ENCODE data around the gene TARS3. TPM values are rescaled to one million over a fixed set of nuclear protein-coding genes. Genes with fewer than 3 reads are reported as not detected.

Gene TARS3
- total and polyA plus RNA-seq, 2 donors (not counting 1 experiment from before 2014, with no cell fraction given) = 9.7 to 27.0 TPM

DNA sequence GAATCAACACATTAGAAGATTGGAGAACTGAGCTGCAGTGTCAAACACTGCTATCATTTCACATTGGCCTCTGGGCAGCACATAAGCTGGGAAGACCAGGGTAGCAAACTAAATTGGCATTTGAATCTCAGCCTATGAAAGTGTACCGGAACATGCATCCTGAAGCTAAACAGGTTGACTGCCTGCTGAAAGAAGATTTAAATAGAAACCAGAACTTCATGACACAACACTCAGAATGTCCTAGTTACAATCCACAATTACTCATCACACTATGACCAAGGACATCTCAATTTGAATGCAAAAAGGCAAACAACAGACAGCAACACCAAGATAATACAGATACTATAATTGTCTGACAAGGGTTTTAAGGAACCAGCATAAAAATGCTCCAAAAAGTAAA lies 98.3 kb downstream of the TARS3 start:
- H3K4me3 ChIP-seq (ENCODE audit: control extremely low read depth in 1 of 5, extremely low read depth in 1 of 5, insufficient read depth in 1 of 5, low read depth in 2 of 5, low read length in 4 of 5) = no peak overlapping the region
- no peak overlapping the region for H2AFZ ChIP-seq (ENCODE audit: insufficient read depth, low read depth, low read length, poor library complexity, severe bottlenecking)
- H3K4me2 ChIP-seq (replicated peaks; ENCODE audit: low read depth, low read length, poor library complexity, severe bottlenecking) = no peak overlapping the region
- H3K9ac ChIP-seq (ENCODE audit: low read length) = no peak overlapping the region
- no peaks in the 10 kb centered on the region for H3K27me3 ChIP-seq (replicated peaks in 1 of 4; ENCODE audit: control extremely low read depth in 1 of 4, control insufficient read depth in 3 of 4, insufficient read depth in 4 of 4, low read length in 3 of 4)
- Mint-ChIP-seq H3K9me3 (ENCODE audit: insufficient read depth) (peaks cover 9% of the 10 kb centered on the region), H3K27me3 (no peaks in the 10 kb centered on the region), H3K4me3 (no peak overlapping the region), H3K27ac (no peak overlapping the region), H3K4me1 (peaks cover 2% of the 10 kb centered on the region)
- H3K27ac ChIP-seq (ENCODE audit: low read length in 2 of 2) = no peak overlapping the region
- WGBS (ENCODE audit: insufficient coverage) = 86% methylated on average over 1 of the region's 1 CpG
- CTCF ChIA-PET = interaction anchor here (1.1 kb wide), 1 partner anchor 15 kb away, joined by 4 read pairs; no protein-coding TSS in a partner anchor
- H3K4me1 ChIP-seq (ENCODE audit: control insufficient read depth in 2 of 2, insufficient read depth in 2 of 2, low read length in 2 of 2) = no peaks in the 10 kb centered on the region
- intact Hi-C loops (cut with micrococcal nuclease) = no loop called here
- no peaks in the 10 kb centered on the region for H4K20me1 ChIP-seq (ENCODE audit: control insufficient read depth, insufficient read depth, low read length, poor library complexity, severe bottlenecking)
- DNase-seq (no peak), ATAC-seq (ENCODE audit: low read depth) (no peak)
- peaks cover 7% of the 10 kb centered on the region for H3K79me2 ChIP-seq (ENCODE audit: control insufficient read depth, insufficient read depth, low read length)
- peaks cover 0 to 15% of the 10 kb centered on the region in 2 experiments for H3K36me3 ChIP-seq (replicated peaks in 1 of 2; ENCODE audit: control extremely low read depth in 1 of 2, control insufficient read depth in 1 of 2, extremely low read depth in 1 of 2, insufficient read depth in 2 of 2, low read length in 1 of 2)
- TF ChIP-seq EZH2 (IDR thresholded peaks at IDR 0.05; ENCODE audit: borderline replicate concordance, insufficient read depth, low read depth, low read length, poor library complexity, severe bottlenecking) = no peak
- TF ChIP-seq CTCF (IDR thresholded peaks at IDR 0.05) = no peak
- POLR2A ChIA-PET = no interaction called here
- peaks cover 0 to 3% (median 3%) of the 10 kb centered on the region in 3 donors for H3K9me3 ChIP-seq (ENCODE audit: control extremely low read depth in 1 of 3, control insufficient read depth in 2 of 3, insufficient read depth in 1 of 3, low read length in 2 of 3)

DNA sequence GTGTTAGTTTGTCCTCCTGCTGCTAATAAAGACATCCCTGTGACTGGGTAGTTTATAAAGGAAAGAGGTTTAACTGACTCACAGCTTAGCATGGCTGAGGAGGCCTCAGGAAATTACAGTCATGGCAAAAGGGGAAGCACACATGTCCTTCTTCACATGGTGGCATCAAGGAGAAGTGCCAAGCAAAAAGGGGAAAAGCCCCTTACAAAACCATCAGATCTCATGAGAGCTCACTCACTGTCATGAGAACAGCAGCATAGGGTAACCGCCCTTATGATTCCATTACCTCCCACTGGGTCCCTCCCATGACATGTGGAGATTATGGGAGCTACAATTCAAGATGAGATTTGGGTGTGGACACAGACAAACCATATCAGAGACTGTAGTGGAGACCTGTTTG lies 99.1 kb downstream of the TARS3 start:
- Histone ChIP-seq H3K4me2 (replicated peaks; ENCODE audit: low read depth, low read length, poor library complexity, severe bottlenecking) (no peak overlapping the region), H2AFZ (ENCODE audit: insufficient read depth, low read depth, low read length, poor library complexity, severe bottlenecking) (no peak overlapping the region), H3K27ac (ENCODE audit: low read length in 2 of 2) (no peak overlapping the region), H3K4me3 (ENCODE audit: control extremely low read depth in 1 of 5, extremely low read depth in 1 of 5, insufficient read depth in 1 of 5, low read depth in 2 of 5, low read length in 4 of 5) (no peak overlapping the region), H3K9ac (ENCODE audit: low read length) (no peak overlapping the region), H3K9me3 (ENCODE audit: control extremely low read depth in 1 of 3, control insufficient read depth in 2 of 3, insufficient read depth in 1 of 3, low read length in 2 of 3) (peaks cover 0 to 3% (median 3%) of the 10 kb centered on the region in 3 donors), H3K4me1 (ENCODE audit: control insufficient read depth in 2 of 2, insufficient read depth in 2 of 2, low read length in 2 of 2) (peaks cover 0 to 4% of the 10 kb centered on the region in 2 donors), H4K20me1 (ENCODE audit: control insufficient read depth, insufficient read depth, low read length, poor library complexity, severe bottlenecking) (no peaks in the 10 kb centered on the region), H3K79me2 (ENCODE audit: control insufficient read depth, insufficient read depth, low read length) (peaks cover 7% of the 10 kb centered on the region), H3K27me3 (replicated peaks in 1 of 4; ENCODE audit: control extremely low read depth in 1 of 4, control insufficient read depth in 3 of 4, insufficient read depth in 4 of 4, low read length in 3 of 4) (no peaks in the 10 kb centered on the region), H3K36me3 (replicated peaks in 1 of 2; ENCODE audit: control extremely low read depth in 1 of 2, control insufficient read depth in 1 of 2, extremely low read depth in 1 of 2, insufficient read depth in 2 of 2, low read length in 1 of 2) (peaks cover 0 to 15% of the 10 kb centered on the region in 2 experiments)
- DNase-seq (no peak), ATAC-seq (ENCODE audit: low read depth) (no peak)
- H3K9me3 Mint-ChIP-seq (ENCODE audit: insufficient read depth) = peaks cover 9% of the 10 kb centered on the region
- intact Hi-C loops (cut with micrococcal nuclease) = no loop called here
- no peak overlapping the region for H3K27ac Mint-ChIP-seq
- peaks cover 3% of the 10 kb centered on the region for H3K4me1 Mint-ChIP-seq
- H3K27me3 Mint-ChIP-seq = no peaks in the 10 kb centered on the region
- TF ChIP-seq CTCF (IDR thresholded peaks at IDR 0.05) = no peak
- TF ChIP-seq EZH2 (IDR thresholded peaks at IDR 0.05; ENCODE audit: borderline replicate concordance, insufficient read depth, low read depth, low read length, poor library complexity, severe bottlenecking) = no peak
- ChIA-PET POLR2A (no interaction called here), CTCF (interaction anchor here (1.1 kb wide), 1 partner anchor 15 kb away, joined by 4 read pairs; no protein-coding TSS in a partner anchor)
- H3K4me3 Mint-ChIP-seq = no peak overlapping the region
- WGBS (ENCODE audit: insufficient coverage) = no CpG with 5 or more reads among the region's 1 CpG
